HepG2 (cell line): ENCODE data around the gene UBASH3A. TPM values are rescaled to one million over a fixed set of nuclear protein-coding genes. Genes with fewer than 3 reads are reported as not detected.

Experiments
- AHDC1 ChIP-seq: sonication (generic); formaldehyde crosslinking; IDR thresholded peaks from 2 replicates; pipeline ENCODE4 v1.5.1; 2020; ENCODE audit warnings: mild to moderate bottlenecking, missing genetic modification reagents, borderline replicate concordance
- JUND ChIP-seq: sonication (generic); formaldehyde crosslinking; IDR thresholded peaks from 2 replicates; pipeline ENCODE4 v1.8.0; 2022; ENCODE audit warnings: mild to moderate bottlenecking, missing genetic modification reagents
- MXD4 ChIP-seq: IDR thresholded peaks from 2 replicates; pipeline ENCODE4 v1.6.1; 2016; ENCODE audit warnings: mild to moderate bottlenecking, missing biosample characterization, missing genetic modification reagents
- NR2F1 ChIP-seq, 2 experiments: fragments of 450-650 bp in 1 of 2; formaldehyde crosslinking in 1 of 2; IDR thresholded peaks; 2 replicates each; pipeline versions ENCODE4 v1.5.0 to v1.6.1; 2016 to 2020; ENCODE audit warnings: mild to moderate bottlenecking in 1 of 2, missing compliant biosample characterization in 1 of 2, missing genetic modification reagents in 1 of 2, moderate library complexity in 1 of 2
- PRDM10 ChIP-seq: sonication (generic); formaldehyde crosslinking; IDR thresholded peaks from 2 replicates; pipeline ENCODE4 v1.4.0; 2020; ENCODE audit warnings: low read depth, missing genetic modification reagents
- SATB2 ChIP-seq: sonication (generic); formaldehyde crosslinking; IDR thresholded peaks from 2 replicates; pipeline ENCODE4 v1.5.0; 2020; ENCODE audit warnings: missing genetic modification reagents
- ZNF329 ChIP-seq: sonication (generic); formaldehyde crosslinking; IDR thresholded peaks from 2 replicates; pipeline ENCODE4 v1.9.0; 2021; ENCODE audit warnings: low read depth, mild to moderate bottlenecking, missing genetic modification reagents
- ZNF572 ChIP-seq: sonication (generic); formaldehyde crosslinking; IDR thresholded peaks from 2 replicates; pipeline ENCODE4 v1.5.1; 2020; ENCODE audit warnings: mild to moderate bottlenecking, missing genetic modification reagents
- ZNF646 ChIP-seq: sonication (generic); formaldehyde crosslinking; IDR thresholded peaks from 2 replicates; pipeline ENCODE4 v1.9.0; 2021; ENCODE audit warnings: mild to moderate bottlenecking, missing genetic modification reagents
- polyA plus RNA-seq, 8 experiments: library from polyadenylated mRNA; depleted of rRNA in 3 of 8; stranded (reverse) in 7 of 8; unstranded in 1 of 8; fragments of >200 nt; fragmentation: Illumina TruSeq in 4 of 8; extraction: Trizol in 4 of 8; gene quantifications; 2 replicates each; pipeline versions ENCODE4 v1.2.1 to v1.2.3, GENCODE V29; 2011 to 2016; ENCODE audit warnings: low read depth in 4 of 8, missing spikeins in 1 of 8, mixed read lengths in 1 of 8; ENCODE audit not compliant: insufficient read depth in 1 of 8
- total RNA-seq, 5 experiments: library from RNA; depleted of rRNA; stranded (reverse); fragments of >200 nt; fragmentation: Illumina TruSeq; extraction: Trizol; gene quantifications; 2 replicates each; pipeline ENCODE4 v1.2.3, GENCODE V29; 2016; ENCODE audit warnings: low read depth in 1 of 5

UBASH3A gene
- total and polyA plus RNA-seq, 2 of the 13 experiments (the other 11 are each of a cell fraction or from before 2014, with no cell fraction given) = not detected

GRCh38 chr21:42385619-42386018 lies 18.1 kb upstream of the UBASH3A start (continued):
- TF ChIP-seq ZNF572 (CRISPR knock-in tag) (peak; percentile 79; the same call in 1 of the 2 replicates), ZNF646 (CRISPR knock-in tag) (0 out of 2 replicates have a peak, but pooled peaks have one; percentile 42), JUND (CRISPR knock-in tag) (peak; percentile 37; the same call in 1 of the 2 replicates), ZNF329 (CRISPR knock-in tag) (no peak), NR2F1 (CRISPR knock-in tag; IDR thresholded peaks at IDR 0.05) (no peak), PRDM10 (CRISPR knock-in tag) (no peak), AHDC1 (CRISPR knock-in tag) (no peak), SATB2 (CRISPR knock-in tag) (no peak), MXD4 (0 out of 2 replicates have a peak, but pooled peaks have one; percentile 0)
